Stimulated activated CD4-positive, alpha-beta T cell treated with anti-CD3 and anti-CD28 coated beads, Interleukin-2, amount 100 ng/mL, for 24 hours (primary cell): ENCODE measurements around the gene DPF3.
A peak's percentile ranks its signal among the peaks of the same experiment; 100 is the strongest.

ENCODE experiments used
- DNase-seq, 2 donors: peaks; one replicate each; pipeline ENCODE4 v3.0.0-alpha.2; 2020

DPF3 gene

DNA sequence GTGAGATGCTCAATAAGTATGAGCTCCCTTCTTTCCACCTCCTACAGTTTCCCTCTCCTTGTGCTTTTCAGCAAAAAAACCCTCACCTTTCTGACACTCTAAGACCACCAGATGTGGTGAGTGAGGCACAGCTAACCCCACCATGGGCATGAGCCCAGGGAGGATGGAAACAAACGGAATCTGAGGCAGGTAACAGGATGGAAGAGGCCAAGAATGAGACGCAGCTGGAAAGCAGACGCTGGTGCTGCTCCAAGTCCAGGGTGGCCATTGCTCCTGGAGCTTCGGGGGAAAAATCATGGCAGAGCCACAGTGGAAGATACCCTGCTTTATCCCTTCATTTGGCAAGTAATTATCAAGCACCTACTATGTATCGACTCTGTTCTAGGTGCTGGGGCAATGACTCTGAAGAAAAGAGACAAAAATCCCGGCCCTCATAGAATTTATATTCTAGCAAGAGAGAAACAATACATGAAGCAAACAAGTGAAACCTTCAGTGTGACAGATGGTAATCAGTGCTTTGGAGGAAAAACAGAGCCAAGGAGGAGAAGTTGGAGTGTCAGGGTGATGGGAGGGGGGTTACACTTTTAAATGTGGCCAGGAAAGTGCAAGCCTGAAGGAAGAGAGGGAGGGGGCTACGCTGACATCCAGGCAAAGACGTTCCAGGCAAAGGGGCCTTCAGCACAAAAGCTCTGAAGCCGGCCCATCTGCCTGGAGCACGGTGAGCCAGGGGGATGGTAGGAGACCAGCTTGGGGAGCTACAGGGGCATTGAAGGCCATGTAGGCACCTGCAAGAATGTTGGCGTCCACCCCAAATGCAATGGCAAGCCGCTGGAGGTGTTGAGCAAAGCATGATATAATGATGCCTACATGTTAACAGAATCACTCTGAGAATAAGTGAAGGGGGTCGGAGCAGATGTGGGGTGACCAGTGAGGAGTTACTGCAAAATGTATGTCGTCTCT lies 154.2 kb downstream of the DPF3 start:
- no peak for DNase-seq

DNA sequence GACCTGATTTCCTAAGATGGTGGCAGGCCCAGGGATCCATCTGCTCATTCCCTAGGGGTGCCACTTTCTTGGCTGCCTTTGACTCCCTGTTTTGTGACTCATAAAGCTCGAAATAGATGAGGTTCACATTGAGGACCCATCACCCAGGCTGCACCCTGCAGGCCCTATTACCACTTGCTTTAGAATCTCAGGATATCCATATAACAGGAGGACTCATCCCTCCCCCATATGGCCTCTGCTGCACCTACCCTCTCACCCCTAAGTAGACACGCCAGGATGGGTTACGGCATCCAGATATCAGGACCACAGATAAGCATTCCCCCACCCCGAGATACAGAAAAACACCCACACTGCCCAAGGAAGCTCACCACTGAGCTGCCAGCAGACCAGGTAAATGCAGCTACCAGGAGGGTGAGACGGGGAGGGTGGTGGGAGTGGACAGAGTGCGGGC lies 155.7 kb downstream of the DPF3 start:
- DNase-seq: peak in 1 of 2 donors; percentile 9

DNA sequence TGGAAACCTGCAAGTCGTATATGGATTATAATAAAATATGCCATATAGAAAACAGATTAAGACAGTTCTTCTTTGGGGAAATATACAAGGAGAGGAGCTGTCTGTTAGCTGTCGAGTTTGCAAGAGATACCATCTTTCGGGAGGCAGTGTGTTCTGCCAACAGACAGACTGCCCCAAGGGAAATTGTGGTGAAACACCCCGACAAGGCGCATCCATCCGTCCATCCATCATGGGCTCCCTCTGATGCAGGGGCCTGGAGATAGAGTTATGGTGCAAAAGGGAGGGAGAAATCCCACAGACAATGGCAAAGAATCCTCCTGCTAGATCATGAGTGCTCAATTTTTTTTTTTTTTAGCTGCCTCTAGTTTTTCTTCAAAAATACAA lies 156.3 kb downstream of the DPF3 start:
- no peak for DNase-seq

DNA sequence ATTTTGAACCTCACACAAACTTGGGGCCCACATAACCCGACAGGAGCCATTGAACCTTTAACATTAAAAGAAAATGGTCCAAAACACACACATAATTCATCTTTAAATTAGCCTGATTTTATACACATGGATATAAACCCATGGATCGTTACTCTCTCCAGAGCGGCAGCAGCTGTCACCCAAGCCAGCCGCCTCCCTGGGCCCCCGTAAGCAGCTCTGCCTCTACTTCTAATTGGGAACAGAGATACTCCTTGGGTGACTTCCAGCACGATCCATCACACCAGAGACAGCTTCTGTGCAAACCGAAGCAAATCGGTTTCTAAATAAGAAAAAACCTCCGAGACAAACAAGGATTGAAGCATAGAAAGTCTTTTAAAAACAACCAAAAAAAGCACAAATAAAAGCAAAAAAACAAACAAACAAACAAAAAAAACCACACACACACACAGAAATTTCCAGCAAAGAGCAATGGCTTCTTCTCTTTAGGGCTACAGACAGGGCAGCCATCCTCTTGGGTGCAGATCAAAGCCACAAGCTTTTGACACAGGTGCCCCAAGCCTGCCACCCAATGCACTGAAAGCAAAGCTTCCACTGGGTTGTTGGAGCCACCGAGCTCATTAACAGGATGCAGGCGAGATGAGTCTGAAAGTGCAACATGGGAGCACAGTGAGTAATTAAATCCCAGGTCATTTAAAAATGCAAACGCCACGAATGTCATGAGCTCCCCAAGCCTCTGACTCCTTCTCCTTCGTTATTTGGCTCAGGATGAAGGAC lies 156.9 kb downstream of the DPF3 start:
- DNase-seq: no peak

DNA sequence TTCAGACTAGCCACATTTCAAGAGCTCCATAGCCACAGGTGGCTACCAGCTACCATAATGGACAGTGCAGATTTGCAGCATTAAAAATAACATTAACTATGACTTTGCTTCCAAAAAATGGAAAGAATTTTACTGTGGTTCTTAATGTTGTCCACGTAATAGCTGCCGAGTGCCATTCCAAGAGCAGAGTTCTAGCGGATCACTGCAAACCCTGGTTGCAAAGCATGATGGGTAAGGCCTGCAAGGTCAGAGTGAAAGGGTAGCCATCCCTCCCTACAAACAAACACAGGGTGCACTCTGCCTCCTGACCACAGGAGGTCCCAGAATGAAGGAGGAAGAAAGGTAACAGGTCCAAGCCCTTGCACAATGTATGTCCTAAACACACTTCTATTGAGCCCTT lies 157.6 kb downstream of the DPF3 start:
- no peak for DNase-seq

DNA sequence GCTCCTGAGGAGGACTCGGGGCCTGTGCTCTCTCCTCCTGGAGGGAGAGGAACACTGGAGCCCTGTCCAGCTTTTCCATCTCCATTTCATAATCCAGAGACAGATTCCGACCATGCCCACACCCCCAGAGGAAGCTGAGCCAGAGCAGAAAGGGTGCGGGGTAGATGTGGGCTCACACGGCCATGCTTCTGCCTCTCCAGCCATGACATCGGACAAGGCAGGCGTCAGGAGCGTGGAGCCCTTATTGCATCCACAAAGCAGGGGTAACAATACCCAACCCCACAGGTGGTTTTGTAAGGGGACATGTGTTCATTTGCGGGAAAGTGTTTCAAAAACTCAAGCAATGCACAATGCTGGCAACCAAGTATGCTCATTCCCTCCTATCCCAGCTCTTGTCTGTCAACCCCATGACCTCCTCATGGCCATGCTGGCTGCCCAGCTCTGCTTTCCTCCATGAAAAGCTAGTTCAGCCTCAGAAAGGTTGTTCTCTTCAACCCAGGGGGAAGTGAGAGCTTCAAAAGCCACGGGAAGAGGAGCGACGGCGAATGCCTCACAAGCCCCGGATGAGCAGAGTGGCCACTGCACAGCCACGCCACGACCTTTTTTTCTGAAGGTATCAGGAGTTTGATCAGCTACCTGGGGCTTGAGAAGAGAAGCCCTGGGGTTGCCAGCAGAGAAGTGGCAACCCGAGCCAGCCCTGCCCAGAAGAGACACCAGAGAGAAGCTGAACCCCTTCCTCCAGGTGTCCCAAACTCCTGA lies 161.7 kb downstream of the DPF3 start:
- no peak for DNase-seq

DNA sequence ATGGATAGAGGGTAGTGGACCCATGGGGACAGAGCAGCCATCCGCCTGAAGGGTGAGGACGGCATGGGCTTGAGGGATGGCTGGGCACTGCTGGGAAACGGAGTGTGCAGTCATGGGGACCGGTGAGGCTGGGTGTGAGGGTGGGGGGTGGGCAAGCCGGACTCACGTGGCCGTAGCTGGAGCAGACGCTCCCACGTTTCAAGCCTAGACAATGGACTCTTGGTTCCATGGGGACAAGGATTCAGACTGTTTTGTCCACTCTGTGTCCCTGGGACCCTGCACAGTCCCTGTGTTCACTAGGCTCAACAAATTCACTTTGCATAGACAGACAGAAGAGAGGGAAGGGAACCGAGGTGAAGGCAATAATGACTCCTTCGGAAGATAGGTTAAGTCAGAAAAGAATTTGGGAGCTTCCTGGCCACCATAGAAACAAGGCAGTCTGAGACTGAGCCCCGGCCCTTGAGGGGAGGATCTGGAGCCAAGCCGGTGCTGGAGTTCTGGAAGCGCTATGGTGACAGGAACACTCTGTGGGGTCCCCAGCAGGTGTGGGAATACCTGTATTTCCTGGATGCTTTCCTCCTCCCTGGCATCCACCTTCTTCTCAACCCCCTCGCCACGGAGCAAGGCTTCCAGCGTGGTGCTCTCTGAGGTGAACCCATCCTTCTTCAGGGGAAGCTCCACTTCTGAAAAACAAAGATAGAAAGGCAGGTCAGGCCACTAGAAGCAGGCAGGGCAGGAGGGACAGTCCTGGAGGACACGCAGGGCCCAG lies 162.5 kb downstream of the DPF3 start:
- DNase-seq: no peak

DNA sequence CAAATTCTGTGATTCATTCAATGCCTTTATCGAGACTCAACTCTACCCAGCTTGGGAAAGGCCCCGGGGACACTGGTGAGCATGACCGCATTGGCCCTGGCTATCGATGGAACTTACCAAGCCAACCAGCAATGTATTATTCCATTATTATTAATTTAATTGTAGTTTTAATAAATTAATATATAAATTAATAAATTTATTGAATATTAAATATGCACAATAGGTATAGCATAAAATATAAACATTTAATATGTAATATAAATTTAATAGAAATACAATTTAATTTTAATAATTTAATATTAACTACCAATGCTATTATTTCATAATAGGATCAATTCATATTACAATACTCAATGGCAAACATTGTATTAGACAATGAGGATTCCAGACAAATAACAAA lies 163.4 kb downstream of the DPF3 start:
- no peak for DNase-seq

DNA sequence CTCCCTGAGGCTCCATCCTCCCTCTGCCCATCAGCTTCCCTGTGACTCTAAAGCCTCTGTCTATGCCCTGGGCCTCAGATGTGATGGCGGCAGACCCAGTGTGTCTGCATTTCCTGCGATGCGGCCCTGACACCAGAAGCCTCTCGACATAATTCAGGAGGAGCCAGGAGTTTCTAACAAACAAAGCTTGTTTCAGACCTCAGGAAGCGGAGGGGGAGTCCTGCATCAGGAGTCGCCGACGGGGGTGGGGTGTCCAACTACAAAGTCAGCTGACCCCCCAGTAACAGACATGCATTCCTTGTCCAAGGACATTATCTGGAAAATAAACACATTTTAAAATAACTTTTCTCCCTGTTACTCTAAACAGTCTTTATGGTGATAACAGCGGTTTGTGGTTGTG lies 167.5 kb downstream of the DPF3 start:
- DNase-seq: no peak

DNA sequence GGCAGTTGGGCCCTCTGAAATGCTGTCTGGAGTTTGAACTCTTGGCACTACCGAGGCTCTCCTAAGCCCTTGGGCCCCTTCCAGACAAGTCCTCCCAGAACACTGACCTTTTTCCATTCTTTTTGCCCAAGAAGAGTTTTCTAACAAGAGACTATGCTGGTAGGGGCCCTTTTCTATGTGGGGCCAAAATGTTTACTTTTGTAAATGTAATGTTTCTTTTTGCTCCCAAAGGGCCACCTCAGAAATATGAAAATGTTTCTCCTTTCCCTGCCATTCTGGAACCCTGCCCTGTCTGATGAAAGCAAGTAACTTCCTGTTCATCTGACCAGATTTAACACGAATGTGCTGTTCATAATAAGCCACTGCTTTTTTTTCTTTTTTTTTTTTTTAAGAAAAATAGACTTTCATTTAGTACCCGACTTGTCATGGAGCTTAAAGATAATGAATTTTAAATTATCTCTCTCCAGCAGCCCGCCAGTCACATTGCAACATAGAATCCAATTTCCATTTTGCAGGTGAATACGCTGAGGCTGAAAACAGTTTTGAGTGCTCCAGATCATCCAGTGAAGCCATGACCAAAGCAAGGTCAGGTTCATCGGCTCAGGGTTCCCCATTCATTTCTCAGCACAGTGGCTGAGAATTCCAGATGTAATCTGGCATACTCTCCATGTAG lies 169.9 kb downstream of the DPF3 start:
- no peak for DNase-seq

DNA sequence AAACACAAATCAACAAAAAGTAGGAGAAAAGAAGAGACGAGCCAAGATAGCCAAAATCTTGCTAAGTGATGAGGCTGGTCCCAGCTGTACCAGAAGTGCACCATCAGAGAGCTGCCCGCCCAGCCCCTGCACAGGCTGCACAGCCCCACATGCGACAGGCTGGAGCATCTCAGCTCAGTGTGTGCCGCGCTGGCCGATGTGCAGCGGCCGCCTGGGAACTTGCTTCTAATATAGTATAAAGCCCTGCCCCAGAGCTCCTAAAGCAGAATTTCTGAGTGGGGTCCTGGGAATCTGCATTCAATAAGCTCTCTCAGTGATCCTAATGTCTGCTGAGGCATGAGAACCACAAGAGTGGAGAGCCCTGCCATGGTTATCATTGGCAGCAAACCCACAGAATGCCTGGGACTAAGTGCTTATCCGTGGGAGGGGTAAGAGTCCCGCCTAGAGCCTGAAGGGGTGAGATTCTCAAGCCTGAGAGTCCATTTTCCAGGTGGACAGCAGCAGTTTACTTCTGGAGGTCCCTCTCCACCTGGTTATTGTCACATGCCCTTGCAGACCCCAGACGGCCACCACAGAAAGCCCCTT lies 171.6 kb downstream of the DPF3 start:
- DNase-seq: no peak

DNA sequence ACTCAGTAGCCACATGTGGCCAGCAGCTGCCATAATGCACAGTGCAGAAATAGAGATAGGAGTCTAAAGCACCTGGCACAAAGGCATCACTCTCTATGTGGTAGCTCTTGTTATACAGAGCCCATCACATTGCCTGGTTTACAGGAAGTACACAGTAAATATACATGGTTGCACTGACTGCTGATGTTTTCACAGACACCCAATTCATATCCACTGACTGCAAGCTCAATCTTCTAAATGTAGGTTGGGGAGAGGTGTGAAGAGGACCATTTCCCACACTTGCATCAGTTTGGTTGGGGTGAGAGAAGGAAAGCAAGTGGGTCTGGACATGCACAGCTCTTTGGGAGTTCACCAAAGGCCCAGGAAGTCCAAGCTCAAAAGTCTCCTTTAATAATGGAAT lies 172.8 kb downstream of the DPF3 start:
- DNase-seq: no peak

DNA sequence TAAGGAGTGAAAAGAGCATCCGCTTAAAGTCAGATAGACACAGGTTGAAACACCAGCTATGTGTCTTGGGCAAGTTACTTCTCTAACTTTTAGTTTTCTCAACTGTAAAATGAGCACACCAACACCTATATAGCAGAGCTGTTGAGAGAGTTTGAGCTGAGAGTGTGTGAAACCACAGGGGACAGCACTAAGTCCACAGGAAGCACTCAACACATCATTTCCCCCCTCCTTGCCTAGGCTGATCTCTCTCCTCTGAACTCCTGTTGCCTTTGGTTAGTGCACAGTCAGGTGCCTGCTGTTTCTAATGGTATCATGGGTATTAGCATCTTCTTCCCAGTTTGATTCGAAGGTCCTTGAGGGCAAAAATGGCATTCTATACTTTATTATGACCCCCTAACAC lies 176.7 kb downstream of the DPF3 start:
- no peak for DNase-seq

DNA sequence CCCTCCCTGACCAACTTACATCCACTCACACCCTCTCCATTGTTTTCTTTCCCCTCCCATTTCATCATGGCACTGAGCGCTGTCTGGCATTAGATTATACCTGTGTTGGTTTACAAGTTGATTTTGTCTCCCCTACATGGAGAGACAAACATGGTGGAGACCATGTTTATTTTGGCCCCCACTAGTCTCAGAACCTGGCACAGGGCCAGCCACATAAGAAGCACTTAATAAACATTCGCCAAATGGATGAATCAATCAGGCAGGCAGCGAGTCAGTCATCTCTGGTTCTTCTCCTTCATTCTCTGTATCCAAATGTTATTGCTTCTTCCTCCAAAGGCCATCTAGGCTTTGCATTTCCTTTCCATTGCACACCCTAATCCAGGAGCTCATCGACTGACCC lies 177.4 kb downstream of the DPF3 start:
- DNase-seq: no peak

DNA sequence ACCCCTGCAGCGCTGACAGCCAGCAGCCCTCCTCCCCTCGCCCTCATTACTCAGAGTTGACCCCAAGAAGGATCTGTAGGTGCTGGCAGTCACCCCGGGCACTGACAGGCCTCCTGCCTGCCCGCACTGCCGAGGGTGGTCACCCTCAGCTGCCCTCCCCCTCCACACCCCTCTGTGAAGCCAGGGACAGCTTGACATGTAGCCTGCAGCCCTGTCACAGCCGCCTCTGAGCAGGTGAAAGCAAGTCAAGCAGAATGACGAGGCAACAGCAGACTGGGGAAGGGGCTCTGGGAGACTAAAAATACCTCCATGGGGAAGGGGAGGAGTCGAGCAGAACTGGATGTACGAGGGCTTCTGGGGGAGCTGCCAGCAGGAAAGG lies 178.1 kb downstream of the DPF3 start:
- DNase-seq: no peak

DNA sequence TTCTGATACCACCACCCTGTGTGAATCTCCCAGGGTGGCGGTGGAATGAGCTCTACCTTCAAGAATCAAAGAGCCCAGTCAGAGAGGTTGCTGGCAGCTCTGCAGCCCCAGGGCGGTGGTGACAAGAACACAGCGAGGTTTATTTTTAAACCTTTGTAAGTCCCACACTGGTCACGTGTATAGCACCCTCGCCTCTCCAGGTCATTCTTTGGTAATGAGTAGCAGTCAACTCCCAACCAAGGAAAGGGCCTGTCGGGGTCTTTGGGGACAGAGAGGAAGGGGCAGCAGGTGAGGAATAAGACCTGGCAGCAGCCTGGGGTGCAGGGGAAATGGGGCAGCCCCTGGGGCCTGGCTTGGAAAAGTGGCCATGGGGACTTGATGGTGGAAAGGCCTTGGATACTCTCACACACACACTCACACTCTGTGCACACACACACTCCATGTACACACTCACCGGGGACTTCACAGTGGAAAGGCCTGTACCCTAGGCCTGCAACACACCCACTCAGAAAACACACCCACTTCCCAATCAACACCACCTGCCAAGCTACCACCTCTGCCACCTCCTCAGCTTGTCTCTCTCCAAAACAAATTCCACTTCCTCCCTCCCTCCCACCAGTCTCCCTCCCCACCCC lies 178.6 kb downstream of the DPF3 start:
- DNase-seq: no peak

DNA sequence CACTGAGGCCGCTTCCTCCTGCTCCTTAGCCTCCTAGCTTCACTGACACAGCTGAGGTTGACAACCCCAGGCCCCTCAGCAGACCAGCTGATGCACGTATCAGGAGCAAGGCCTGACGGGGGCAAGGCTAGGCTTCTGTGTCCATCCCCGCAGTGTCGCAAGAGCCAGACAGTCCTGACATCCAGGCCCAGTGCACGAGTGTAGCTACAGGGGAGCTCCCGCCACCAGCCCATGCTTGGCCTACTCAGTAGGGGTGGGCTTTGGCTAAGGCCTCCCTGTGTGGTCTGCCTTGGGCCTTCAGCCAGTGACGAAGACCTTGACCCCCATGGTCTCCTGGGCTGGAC lies 179.1 kb downstream of the DPF3 start:
- DNase-seq: no peak

DNA sequence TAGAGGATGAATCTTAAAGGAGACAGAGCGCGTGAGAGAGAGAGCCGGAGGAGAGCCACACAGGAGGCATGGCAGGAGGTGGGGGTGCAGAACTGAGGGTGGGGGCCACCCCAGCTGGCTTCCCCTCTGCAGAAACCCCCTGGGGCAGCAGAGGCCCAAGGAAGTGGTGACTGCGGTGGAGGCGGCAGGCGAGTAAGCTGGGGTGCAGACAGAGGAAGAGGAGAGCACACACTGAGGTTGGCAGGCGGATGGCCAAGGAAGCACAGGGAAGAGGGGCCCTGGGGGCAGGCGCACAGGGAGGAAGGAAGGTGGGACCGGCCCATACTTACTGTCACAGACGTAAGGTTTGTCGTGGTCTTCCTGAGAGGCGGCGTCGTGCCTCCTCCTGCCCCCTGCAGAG lies 179.8 kb downstream of the DPF3 start:
- peak; percentile 21 to 28 for DNase-seq

DNA sequence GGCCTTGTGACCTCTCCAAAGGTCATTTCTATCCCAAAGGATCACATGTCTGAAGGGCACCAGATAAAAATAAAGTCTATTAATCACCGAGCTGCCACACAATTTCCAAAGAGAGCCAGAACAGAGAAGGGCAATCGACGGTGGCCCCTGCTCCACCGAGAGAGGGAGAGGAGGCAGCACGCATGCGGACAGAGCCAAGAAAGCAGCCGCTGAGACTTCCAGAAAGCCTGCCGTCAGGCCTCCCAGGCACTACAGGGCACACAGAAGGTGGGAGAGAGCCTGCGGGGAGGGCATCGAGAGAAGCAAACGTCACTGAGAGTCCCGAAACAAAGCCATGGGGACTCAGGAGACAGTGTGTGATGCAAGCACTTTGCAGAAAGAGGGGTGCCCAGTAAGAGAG lies 182.0 kb downstream of the DPF3 start:
- DNase-seq: no peak

DNA sequence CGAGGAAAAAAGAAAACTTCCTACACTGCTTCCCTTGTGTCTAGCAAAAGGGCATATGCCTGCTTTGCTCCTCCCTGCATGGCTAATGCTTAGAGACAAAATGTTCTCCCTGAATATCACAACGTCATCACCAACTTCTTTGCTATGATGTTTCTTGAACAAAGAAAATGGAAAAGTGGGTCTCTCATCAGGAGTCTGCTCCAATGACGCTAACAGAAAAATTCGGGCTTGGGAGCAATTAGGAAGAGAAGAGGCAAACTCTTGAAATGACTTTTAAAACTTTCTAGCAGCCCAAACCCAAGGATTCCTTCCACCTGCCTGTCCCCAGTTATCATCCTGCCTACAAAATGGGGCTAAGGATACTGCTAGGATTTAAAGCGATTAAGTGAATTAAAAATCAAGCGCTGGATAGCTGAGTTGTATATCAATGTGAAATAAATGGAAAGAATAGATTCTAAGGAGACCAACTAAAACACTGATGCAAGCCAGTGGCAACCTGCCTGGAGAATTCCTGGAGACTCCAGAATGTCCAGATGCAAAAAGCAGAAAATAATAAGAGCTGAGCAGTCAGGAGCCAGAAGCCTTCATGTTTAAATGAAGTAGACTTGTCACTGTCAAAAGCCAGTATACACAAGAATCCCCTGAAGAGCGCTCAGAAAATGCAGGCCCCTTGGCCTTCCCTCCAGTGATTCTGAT lies 183.8 kb downstream of the DPF3 start:
- DNase-seq: no peak
